ENCODE measurements around the gene DNAH2.

DNA sequence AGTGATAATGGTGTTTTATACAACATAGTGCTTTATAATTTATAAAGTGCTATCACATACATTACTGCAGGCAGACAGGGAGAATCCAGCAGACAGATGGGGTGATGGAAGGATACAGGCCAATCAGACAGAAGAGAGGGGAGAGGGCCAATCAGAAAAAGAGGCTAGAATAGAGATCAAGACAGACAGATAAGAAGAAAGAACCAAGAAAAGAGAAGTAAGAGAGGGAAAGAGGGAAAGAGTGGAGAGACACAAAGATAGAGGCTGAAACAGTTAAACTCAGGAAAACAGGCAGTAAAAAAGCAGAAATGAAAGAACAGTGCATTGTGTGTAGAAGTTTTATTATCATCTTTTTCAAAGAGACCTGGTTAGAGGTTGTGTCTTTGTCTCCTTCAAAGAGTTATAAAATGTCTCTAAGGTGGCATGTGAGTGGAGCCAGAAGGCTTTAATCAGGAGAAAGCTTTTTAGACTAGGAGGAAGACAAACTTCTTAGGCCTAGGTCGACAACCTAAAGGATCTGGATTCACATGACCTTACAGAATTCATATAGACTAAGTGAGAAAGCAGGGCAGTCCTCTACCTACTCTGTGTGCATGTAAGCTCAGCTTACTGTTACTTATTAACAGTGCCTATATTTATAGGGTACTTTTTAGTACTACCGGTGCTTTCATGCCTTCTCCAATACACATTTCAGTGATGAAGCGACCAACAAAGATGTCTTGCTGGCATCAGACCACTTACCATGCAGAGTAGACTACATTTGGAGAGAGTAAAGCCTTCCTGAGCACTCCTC lies 162.7 kb downstream of the DNAH2 start:
- TF ChIP-seq EZH2 (IDR thresholded peaks at IDR 0.05; ENCODE audit: borderline replicate concordance, insufficient read depth, low read length, poor library complexity, severe bottlenecking) (no peak), SMC3 (conservative IDR thresholded peaks at IDR 0.05; ENCODE audit: poor library complexity) (no peak), TAF1 (IDR thresholded peaks at IDR 0.05; ENCODE audit: low read depth) (no peak)
- TF ChIP-seq, protein P1, sequence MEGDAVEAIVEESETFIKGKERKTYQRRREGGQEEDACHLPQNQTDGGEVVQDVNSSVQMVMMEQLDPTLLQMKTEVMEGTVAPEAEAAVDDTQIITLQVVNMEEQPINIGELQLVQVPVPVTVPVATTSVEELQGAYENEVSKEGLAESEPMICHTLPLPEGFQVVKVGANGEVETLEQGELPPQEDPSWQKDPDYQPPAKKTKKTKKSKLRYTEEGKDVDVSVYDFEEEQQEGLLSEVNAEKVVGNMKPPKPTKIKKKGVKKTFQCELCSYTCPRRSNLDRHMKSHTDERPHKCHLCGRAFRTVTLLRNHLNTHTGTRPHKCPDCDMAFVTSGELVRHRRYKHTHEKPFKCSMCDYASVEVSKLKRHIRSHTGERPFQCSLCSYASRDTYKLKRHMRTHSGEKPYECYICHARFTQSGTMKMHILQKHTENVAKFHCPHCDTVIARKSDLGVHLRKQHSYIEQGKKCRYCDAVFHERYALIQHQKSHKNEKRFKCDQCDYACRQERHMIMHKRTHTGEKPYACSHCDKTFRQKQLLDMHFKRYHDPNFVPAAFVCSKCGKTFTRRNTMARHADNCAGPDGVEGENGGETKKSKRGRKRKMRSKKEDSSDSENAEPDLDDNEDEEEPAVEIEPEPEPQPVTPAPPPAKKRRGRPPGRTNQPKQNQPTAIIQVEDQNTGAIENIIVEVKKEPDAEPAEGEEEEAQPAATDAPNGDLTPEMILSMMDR (IDR thresholded peaks at IDR 0.05; ENCODE audit: poor library complexity, severe bottlenecking), result no peak
